Neural cell (in vitro differentiated cells): ENCODE data around the gene TAF1C. TPM values are rescaled to one million over a fixed set of nuclear protein-coding genes. Genes with fewer than 3 reads are reported as not detected.

ENCODE experiments used
- H2AFZ ChIP-seq: fragments of 200-600, 300-800 bp; sonication (generic), shearing (Covaris generic); 2 replicates; pipeline ENCODE4 v1.6.0; 2014; ENCODE audit warnings: low read depth, mild to moderate bottlenecking, antibody characterized with exemption, low read length, moderate library complexity
- H3F3A ChIP-seq: fragments of 200-600 bp; shearing (Covaris generic); 2 replicates; pipeline ENCODE4 v1.6.1; 2016; ENCODE audit warnings: mild to moderate bottlenecking, moderate library complexity, mixed read lengths, antibody characterized with exemption, low read length; ENCODE audit not compliant: insufficient read depth, poor library complexity, severe bottlenecking
- H3K27ac ChIP-seq: fragments of 200-600, 300-800 bp; sonication (generic), shearing (Covaris generic); 2 replicates; pipeline ENCODE4 v1.5.1; 2014; ENCODE audit warnings: mild to moderate bottlenecking, low read length, moderate library complexity
- H3K27me3 ChIP-seq: fragments of 300-800, 200-600 bp; sonication (generic), shearing (Covaris generic); 2 replicates; pipeline ENCODE4 v1.6.0; 2014; ENCODE audit warnings: mild to moderate bottlenecking, low read depth, low read length, moderate library complexity; ENCODE audit not compliant: insufficient read depth
- H3K36me3 ChIP-seq: fragments of 300-800, 200-600 bp; sonication (generic), shearing (Covaris generic); 2 replicates; pipeline ENCODE4 v1.5.1; 2014; ENCODE audit warnings: mild to moderate bottlenecking, antibody characterized with exemption, low read length, moderate library complexity; ENCODE audit not compliant: insufficient read depth
- H3K4me2 ChIP-seq: fragments of 300-800, 200-600 bp; sonication (generic), shearing (Covaris generic); 2 replicates; pipeline ENCODE4 v1.6.0; 2014; ENCODE audit warnings: mild to moderate bottlenecking, low read length
- H3K4me3 ChIP-seq: fragments of 300-800, 200-600 bp; sonication (generic), shearing (Covaris generic); 2 replicates; pipeline ENCODE4 v1.5.1; 2014; ENCODE audit warnings: mild to moderate bottlenecking, low read length, moderate library complexity
- H3K79me2 ChIP-seq: fragments of 200-600 bp; shearing (Covaris generic); replicated peaks from 2 replicates; pipeline ENCODE4 v1.6.0; 2014; ENCODE audit warnings: mild to moderate bottlenecking, low read length, moderate library complexity; ENCODE audit not compliant: insufficient read depth
- H3K9ac ChIP-seq: fragments of 300-800, 200-600 bp; sonication (generic), shearing (Covaris generic); 2 replicates; pipeline ENCODE4 v1.6.1; 2016; ENCODE audit warnings: mild to moderate bottlenecking, low read length, mixed read lengths
- H3K9me2 ChIP-seq: fragments of 200-600 bp; shearing (Covaris generic); 2 replicates; pipeline ENCODE4 v1.6.1; 2016; ENCODE audit warnings: mild to moderate bottlenecking, low read length, mixed read lengths; ENCODE audit not compliant: insufficient read depth
- H3K9me3 ChIP-seq: fragments of 200-600, 300-800 bp; sonication (generic), shearing (Covaris generic); 2 replicates; pipeline ENCODE4 v1.6.1; 2016; ENCODE audit warnings: mild to moderate bottlenecking, mixed run types, low read length, moderate library complexity, mixed read lengths
- H4K20me1 ChIP-seq: fragments of 200-600 bp; shearing (Covaris generic); 2 replicates; pipeline ENCODE4 v1.6.1; 2016; ENCODE audit warnings: mild to moderate bottlenecking, mixed run types; ENCODE audit not compliant: insufficient read depth
- EP300 ChIP-seq: fragments of 450-650 bp; conservative IDR thresholded peaks from 2 replicates; pipeline ENCODE4 v1.6.1; 2014; ENCODE audit warnings: antibody characterized with exemption, mild to moderate bottlenecking, moderate library complexity; ENCODE audit not compliant: poor library complexity, severe bottlenecking
- EZH2 ChIP-seq: fragments of 200-600, 300-800 bp; shearing (Covaris generic), sonication (generic); IDR thresholded peaks from 2 replicates; pipeline ENCODE4 v1.6.1; 2014; ENCODE audit warnings: antibody characterized with exemption, low read length, borderline replicate concordance, mild to moderate bottlenecking; ENCODE audit not compliant: insufficient read depth, poor library complexity, severe bottlenecking
- MXI1 ChIP-seq: fragments of 450-650 bp; conservative IDR thresholded peaks from 2 replicates; pipeline ENCODE4 v1.6.1; 2014; ENCODE audit warnings: antibody characterized with exemption, mild to moderate bottlenecking; ENCODE audit not compliant: poor library complexity, severe bottlenecking
- POLR2AphosphoS5 ChIP-seq: IDR thresholded peaks from 2 replicates; pipeline ENCODE4 v1.6.1; 2012
- RAD21 ChIP-seq: fragments of 450-650 bp; conservative IDR thresholded peaks from 2 replicates; pipeline ENCODE4 v1.6.1; 2014; ENCODE audit warnings: antibody characterized with exemption, mild to moderate bottlenecking, moderate library complexity
- SMC3 ChIP-seq: fragments of 450-650 bp; conservative IDR thresholded peaks from 2 replicates; pipeline ENCODE4 v1.6.1; 2014; ENCODE audit warnings: antibody characterized with exemption, mild to moderate bottlenecking, moderate library complexity; ENCODE audit not compliant: poor library complexity
- TAF1 ChIP-seq: IDR thresholded peaks from 2 replicates; pipeline ENCODE4 v1.6.1; 2012; ENCODE audit warnings: low read depth
- polyA plus RNA-seq: library from polyadenylated mRNA; depleted of rRNA; stranded (reverse); fragments of >200 nt; gene quantifications from 2 replicates; pipeline ENCODE4 v1.2.3, GENCODE V29; 2014
- TF ChIP-seq, protein P1 (sequence below): fragments of 450-650 bp; IDR thresholded peaks from 2 replicates; pipeline ENCODE4 v1.5.1; 2014; ENCODE audit warnings: antibody characterized with exemption, mild to moderate bottlenecking, moderate library complexity; ENCODE audit not compliant: poor library complexity, severe bottlenecking
- TF ChIP-seq, protein P2 (sequence below): IDR thresholded peaks from 2 replicates; pipeline ENCODE4 v1.6.1; 2012; ENCODE audit warnings: borderline replicate concordance

Gene TAF1C
- polyA plus RNA-seq, 1 donor from 2014 or later, result 25.5 TPM

DNA sequence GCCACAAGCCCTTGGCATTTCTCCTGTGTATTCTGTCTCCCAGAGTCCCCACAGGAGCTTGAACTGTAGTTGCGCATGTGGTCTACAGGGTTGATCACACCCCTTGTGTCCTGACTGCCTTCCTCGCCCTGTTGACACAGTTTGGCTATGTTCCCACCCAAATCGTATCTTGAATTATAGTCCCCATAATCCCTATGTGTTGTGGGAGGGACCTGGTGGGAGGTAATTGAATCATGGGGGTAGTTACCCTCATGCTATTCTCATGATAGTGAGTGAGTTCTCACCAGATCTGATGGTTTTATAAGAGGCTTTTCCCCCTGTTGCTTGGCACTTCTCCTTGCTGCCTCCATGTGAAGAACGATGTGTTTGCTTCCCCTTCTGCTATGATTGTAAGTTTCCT, 25.3 kb upstream of the TAF1C start:
- no peaks in the 10 kb centered on the region for H3K36me3 ChIP-seq
- H3K79me2 ChIP-seq, result no peaks in the 10 kb centered on the region
- no peaks in the 10 kb centered on the region for H3K27me3 ChIP-seq
- H2AFZ ChIP-seq, result no peak overlapping the region
- H3K4me3 ChIP-seq, result no peak overlapping the region
- no peak overlapping the region for H3K9ac ChIP-seq
- H3K4me2 ChIP-seq, result no peak overlapping the region
- H3K9me2 ChIP-seq, result no peaks in the 10 kb centered on the region
- no peaks in the 10 kb centered on the region for H3F3A ChIP-seq
- no peaks in the 10 kb centered on the region for H4K20me1 ChIP-seq
- no peak overlapping the region for H3K27ac ChIP-seq
- TF ChIP-seq MXI1, result no peak
- H3K9me3 ChIP-seq, result no peaks in the 10 kb centered on the region

DNA sequence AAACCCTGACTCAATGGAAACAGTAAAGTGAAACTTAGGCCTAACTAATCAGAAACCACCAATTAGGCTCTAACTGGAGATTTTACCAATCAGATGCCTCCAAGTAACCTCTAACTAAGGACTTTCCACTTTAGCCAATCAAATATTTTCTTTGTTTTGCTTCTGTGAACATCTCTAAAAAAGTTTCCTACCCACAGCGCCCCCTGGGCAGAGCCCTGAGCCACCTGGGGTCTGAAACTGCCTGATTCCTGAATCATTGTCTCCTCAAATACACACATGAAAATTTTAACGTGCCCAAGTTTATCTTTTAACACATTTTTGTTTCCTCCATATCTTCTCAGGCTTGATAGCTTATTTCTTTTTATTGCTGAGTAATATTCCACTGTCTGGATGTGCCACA, 23.1 kb upstream of the TAF1C start:
- no peak overlapping the region for H3K4me3 ChIP-seq
- no peaks in the 10 kb centered on the region for H3K36me3 ChIP-seq
- H3K9me3 ChIP-seq, result no peaks in the 10 kb centered on the region
- H3K4me2 ChIP-seq, result no peak overlapping the region
- no peak overlapping the region for H3K9ac ChIP-seq
- no peak overlapping the region for H3K27ac ChIP-seq
- no peaks in the 10 kb centered on the region for H4K20me1 ChIP-seq
- TF ChIP-seq EP300, result no peak
- no peak for TF ChIP-seq MXI1
- TF ChIP-seq TAF1, result no peak
- TF ChIP-seq RAD21, result no peak
- TF ChIP-seq, protein P1, sequence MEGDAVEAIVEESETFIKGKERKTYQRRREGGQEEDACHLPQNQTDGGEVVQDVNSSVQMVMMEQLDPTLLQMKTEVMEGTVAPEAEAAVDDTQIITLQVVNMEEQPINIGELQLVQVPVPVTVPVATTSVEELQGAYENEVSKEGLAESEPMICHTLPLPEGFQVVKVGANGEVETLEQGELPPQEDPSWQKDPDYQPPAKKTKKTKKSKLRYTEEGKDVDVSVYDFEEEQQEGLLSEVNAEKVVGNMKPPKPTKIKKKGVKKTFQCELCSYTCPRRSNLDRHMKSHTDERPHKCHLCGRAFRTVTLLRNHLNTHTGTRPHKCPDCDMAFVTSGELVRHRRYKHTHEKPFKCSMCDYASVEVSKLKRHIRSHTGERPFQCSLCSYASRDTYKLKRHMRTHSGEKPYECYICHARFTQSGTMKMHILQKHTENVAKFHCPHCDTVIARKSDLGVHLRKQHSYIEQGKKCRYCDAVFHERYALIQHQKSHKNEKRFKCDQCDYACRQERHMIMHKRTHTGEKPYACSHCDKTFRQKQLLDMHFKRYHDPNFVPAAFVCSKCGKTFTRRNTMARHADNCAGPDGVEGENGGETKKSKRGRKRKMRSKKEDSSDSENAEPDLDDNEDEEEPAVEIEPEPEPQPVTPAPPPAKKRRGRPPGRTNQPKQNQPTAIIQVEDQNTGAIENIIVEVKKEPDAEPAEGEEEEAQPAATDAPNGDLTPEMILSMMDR, result no peak
- no peak for TF ChIP-seq POLR2AphosphoS5
- TF ChIP-seq EZH2, result no peak
- TF ChIP-seq SMC3, result no peak
- TF ChIP-seq, protein P2, sequence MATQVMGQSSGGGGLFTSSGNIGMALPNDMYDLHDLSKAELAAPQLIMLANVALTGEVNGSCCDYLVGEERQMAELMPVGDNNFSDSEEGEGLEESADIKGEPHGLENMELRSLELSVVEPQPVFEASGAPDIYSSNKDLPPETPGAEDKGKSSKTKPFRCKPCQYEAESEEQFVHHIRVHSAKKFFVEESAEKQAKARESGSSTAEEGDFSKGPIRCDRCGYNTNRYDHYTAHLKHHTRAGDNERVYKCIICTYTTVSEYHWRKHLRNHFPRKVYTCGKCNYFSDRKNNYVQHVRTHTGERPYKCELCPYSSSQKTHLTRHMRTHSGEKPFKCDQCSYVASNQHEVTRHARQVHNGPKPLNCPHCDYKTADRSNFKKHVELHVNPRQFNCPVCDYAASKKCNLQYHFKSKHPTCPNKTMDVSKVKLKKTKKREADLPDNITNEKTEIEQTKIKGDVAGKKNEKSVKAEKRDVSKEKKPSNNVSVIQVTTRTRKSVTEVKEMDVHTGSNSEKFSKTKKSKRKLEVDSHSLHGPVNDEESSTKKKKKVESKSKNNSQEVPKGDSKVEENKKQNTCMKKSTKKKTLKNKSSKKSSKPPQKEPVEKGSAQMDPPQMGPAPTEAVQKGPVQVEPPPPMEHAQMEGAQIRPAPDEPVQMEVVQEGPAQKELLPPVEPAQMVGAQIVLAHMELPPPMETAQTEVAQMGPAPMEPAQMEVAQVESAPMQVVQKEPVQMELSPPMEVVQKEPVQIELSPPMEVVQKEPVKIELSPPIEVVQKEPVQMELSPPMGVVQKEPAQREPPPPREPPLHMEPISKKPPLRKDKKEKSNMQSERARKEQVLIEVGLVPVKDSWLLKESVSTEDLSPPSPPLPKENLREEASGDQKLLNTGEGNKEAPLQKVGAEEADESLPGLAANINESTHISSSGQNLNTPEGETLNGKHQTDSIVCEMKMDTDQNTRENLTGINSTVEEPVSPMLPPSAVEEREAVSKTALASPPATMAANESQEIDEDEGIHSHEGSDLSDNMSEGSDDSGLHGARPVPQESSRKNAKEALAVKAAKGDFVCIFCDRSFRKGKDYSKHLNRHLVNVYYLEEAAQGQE, result no peak
- no peaks in the 10 kb centered on the region for H3K9me2 ChIP-seq
- no peaks in the 10 kb centered on the region for H3K27me3 ChIP-seq
- H3K79me2 ChIP-seq, result no peaks in the 10 kb centered on the region
- H2AFZ ChIP-seq, result no peak overlapping the region
- H3F3A ChIP-seq, result no peaks in the 10 kb centered on the region

DNA sequence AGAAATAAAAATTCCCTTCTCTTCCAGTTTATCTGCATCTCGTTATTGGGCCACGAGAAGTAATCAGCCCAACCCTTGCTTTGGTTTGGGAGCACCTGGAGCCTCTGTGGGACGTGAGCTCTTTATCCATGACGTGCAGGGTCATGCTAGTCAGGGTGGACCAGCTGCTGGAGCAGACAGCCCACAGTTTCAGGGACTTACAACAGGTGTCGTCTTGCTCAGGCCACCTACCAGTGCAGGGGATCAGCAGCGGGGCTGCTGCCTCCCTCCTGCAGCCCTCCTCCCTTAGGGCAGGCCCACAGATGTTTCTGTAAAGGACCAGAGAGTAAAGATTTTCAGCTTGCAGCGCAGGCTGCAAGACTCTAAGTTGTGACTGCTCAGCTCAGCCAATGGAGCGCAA, 21.0 kb upstream of the TAF1C start:
- Histone ChIP-seq H3K9me3 (no peaks in the 10 kb centered on the region), H3K9me2 (no peaks in the 10 kb centered on the region), H4K20me1 (no peaks in the 10 kb centered on the region), H3K27ac (no peak overlapping the region), H3K36me3 (no peaks in the 10 kb centered on the region), H3K4me2 (no peak overlapping the region), H3K4me3 (no peak overlapping the region), H2AFZ (no peak overlapping the region), H3K9ac (no peak overlapping the region), H3K27me3 (no peaks in the 10 kb centered on the region), H3F3A (no peaks in the 10 kb centered on the region), H3K79me2 (no peaks in the 10 kb centered on the region)
- TF ChIP-seq TAF1, result no peak
- TF ChIP-seq, protein P1, result no peak
- TF ChIP-seq RAD21, result no peak
- TF ChIP-seq POLR2AphosphoS5, result no peak
- TF ChIP-seq EP300, result no peak
- TF ChIP-seq SMC3, result no peak
- TF ChIP-seq MXI1, result no peak
- TF ChIP-seq, protein P2, result no peak
- TF ChIP-seq EZH2, result no peak
